ENCODE results near the gene PKP3. TPM values are rescaled to one million over a fixed set of nuclear protein-coding genes. Genes with fewer than 3 reads are reported as not detected.

PKP3 gene
- total RNA-seq, 2 donors from 2014 or later = 2.0 to 5.9 TPM

DNA sequence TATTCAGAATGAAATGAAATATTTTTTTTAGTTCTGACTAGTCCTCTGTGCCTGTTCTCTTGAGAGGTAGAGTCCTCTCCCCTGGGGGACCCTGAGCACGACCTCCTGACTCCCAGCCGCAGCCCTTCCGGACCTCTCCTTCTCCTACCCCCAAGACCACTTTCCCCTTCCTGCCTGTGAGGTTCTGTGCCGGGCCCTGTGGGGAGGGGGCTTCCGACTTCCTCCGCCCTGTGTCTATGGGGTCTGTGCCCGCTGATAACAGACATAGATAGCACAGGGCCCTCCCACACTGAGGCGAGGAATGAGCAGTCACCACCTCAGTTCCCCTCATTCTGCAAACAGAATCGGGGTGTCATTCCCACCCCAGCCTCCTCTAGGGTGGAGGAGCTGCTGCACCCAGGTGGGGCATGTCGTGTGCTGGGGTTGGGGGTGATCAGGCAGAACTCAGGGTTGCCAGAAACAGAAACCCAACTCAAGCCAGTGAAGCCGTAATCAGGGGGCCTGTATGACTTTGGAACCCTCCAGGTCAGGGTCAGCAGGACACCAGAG lies 11.9 kb upstream of the PKP3 start:
- H3K4me3 ChIP-seq = no peak overlapping the region
- no peak overlapping the region for H3K27ac ChIP-seq
- no peaks in the 10 kb centered on the region for H3K36me3 ChIP-seq
- peaks cover 3% of the 10 kb centered on the region for H3K9me3 ChIP-seq
- DNase-seq (ENCODE audit: low spot score) = no peak
- TF ChIP-seq, protein P1, sequence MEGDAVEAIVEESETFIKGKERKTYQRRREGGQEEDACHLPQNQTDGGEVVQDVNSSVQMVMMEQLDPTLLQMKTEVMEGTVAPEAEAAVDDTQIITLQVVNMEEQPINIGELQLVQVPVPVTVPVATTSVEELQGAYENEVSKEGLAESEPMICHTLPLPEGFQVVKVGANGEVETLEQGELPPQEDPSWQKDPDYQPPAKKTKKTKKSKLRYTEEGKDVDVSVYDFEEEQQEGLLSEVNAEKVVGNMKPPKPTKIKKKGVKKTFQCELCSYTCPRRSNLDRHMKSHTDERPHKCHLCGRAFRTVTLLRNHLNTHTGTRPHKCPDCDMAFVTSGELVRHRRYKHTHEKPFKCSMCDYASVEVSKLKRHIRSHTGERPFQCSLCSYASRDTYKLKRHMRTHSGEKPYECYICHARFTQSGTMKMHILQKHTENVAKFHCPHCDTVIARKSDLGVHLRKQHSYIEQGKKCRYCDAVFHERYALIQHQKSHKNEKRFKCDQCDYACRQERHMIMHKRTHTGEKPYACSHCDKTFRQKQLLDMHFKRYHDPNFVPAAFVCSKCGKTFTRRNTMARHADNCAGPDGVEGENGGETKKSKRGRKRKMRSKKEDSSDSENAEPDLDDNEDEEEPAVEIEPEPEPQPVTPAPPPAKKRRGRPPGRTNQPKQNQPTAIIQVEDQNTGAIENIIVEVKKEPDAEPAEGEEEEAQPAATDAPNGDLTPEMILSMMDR (IDR thresholded peaks at IDR 0.05) = no peak
- H3K27me3 ChIP-seq (replicated peaks; ENCODE audit: insufficient read depth) = no peaks in the 10 kb centered on the region
- ATAC-seq (ENCODE audit: insufficient number of reproducible peaks, low FRiP score, low read depth) = no peak
- no peaks in the 10 kb centered on the region for H3K4me1 ChIP-seq (ENCODE audit: control insufficient read depth in 1 of 2, low read depth in 2 of 2)

DNA sequence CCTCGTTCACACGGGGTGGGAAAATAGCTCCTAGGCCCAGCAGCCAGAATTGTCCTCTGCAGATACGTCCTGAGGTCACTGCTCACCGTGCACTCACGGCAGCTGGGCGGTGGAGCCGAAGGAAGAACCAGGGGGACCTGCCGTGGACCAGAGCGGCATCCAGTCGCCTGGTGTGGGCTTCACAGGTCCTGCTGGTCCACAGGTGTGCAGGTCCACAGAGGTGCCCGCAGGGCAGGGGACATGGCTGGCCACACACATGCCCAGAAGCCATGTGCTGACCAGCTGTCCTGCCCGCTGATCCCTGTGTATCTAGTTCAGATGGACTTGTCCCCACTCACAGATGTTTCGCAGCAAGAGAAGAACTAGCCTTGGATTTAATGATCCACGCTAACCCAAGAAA lies 10.6 kb upstream of the PKP3 start:
- H3K27ac ChIP-seq = no peak overlapping the region
- H3K4me3 ChIP-seq = no peak overlapping the region
- H3K9me3 ChIP-seq = peaks cover 3% of the 10 kb centered on the region
- no peaks in the 10 kb centered on the region for H3K4me1 ChIP-seq (ENCODE audit: control insufficient read depth in 1 of 2, low read depth in 2 of 2)
- TF ChIP-seq, protein P1 (IDR thresholded peaks at IDR 0.05) = no peak
- H3K27me3 ChIP-seq (replicated peaks; ENCODE audit: insufficient read depth) = no peaks in the 10 kb centered on the region
- DNase-seq (ENCODE audit: low spot score) (no peak), ATAC-seq (ENCODE audit: insufficient number of reproducible peaks, low FRiP score, low read depth) (no peak)
- H3K36me3 ChIP-seq = no peaks in the 10 kb centered on the region

DNA sequence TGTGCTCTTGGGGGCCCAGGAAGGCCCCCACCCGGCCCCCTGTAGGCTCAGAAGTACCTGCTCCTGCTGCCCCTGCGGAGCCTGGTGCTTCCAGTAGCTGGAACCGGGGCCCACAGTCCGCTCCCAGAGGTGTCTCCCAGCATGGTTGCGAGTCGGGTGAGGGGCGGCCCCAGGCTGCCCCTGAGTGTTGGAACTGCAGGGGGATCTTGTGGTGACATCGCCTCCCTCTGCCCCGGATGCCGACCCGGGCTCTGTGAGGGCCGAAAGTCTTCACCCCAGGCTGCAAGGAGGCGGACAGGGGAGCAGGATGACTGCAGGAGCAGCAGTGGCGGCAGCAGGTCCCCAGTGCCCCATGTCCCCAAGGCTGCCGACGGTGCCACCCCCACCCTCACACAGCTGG lies 9.5 kb upstream of the PKP3 start:
- TF ChIP-seq, protein P1 (IDR thresholded peaks at IDR 0.05) = no peak
- ATAC-seq (ENCODE audit: insufficient number of reproducible peaks, low FRiP score, low read depth) (no peak), DNase-seq (ENCODE audit: low spot score) (no peak)
- no peaks in the 10 kb centered on the region for H3K36me3 ChIP-seq
- H3K9me3 ChIP-seq = peaks cover 3% of the 10 kb centered on the region
- H3K27ac ChIP-seq = no peak overlapping the region
- no peaks in the 10 kb centered on the region for H3K27me3 ChIP-seq (replicated peaks; ENCODE audit: insufficient read depth)
- no peak overlapping the region for H3K4me3 ChIP-seq
- H3K4me1 ChIP-seq (ENCODE audit: control insufficient read depth in 1 of 2, low read depth in 2 of 2) = no peaks in the 10 kb centered on the region

DNA sequence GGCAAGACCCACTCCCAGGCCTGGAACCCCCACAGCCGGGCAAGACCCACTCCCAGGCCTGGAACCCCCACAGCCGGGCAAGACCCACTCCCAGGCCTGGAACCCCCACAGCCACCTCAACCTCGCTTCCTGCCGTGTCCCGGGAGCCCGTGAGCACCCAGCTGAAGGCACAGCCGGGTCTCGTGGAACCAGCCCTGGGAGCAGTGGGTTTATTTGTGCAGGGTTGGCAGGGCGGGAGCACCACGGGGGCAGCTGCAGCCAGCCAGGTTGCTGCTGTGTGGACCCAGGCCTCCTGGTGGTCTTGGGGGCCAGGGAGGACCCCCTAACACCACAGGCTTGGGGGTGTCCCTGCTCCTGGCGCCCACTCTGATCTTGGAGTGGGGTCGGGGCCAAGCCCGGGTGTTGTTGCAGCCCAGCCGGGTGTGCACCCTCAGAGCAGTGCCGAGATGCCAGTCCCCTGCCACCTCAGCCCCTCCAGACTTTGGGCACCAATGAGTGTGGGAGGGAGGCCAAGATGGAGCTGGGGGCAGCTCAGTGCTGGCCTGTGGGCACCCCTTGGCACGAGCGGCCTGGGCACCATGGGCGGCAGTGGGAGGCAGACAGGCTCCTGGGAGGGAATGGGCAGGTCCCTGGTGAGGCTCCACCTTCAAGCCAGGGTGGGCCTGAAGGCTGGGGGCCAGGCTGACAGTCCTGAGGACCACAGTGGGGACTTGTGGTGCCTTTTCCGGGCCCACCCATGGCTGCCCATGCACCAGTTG lies 8.2 kb upstream of the PKP3 start:
- Histone ChIP-seq H3K4me1 (ENCODE audit: control insufficient read depth in 1 of 2, low read depth in 2 of 2) (no peaks in the 10 kb centered on the region), H3K27ac (no peak overlapping the region), H3K4me3 (no peak overlapping the region), H3K9me3 (peaks cover 3% of the 10 kb centered on the region), H3K27me3 (replicated peaks; ENCODE audit: insufficient read depth) (no peaks in the 10 kb centered on the region), H3K36me3 (no peaks in the 10 kb centered on the region)
- TF ChIP-seq, protein P1 (IDR thresholded peaks at IDR 0.05) = no peak
- DNase-seq (ENCODE audit: low spot score) = no peak
- no peak for ATAC-seq (ENCODE audit: insufficient number of reproducible peaks, low FRiP score, low read depth)

DNA sequence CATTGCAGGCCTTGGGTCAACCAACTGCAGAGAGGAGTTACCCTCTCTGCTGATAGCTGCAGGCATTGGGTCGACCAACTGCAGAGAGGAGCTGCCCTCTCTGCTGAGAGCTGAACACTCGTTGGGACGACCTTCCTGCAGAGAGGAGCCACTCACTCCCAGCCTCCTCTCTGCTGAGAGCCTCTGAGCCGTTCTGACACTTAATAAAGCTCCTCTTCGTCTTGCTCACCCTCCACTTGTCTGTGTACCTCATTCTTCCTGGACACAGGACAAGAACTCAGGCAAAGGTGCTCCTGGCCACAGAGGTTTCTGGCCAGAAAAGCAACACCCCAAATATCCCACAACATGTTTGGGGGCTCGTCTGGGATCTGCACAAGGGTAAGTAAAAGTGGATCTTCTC lies 7.5 kb upstream of the PKP3 start:
- Histone ChIP-seq H3K4me1 (ENCODE audit: control insufficient read depth in 1 of 2, low read depth in 2 of 2) (no peaks in the 10 kb centered on the region), H3K9me3 (peaks cover 3% of the 10 kb centered on the region), H3K27ac (no peak overlapping the region), H3K27me3 (replicated peaks; ENCODE audit: insufficient read depth) (no peaks in the 10 kb centered on the region), H3K36me3 (no peaks in the 10 kb centered on the region), H3K4me3 (no peak overlapping the region)
- TF ChIP-seq, protein P1 (IDR thresholded peaks at IDR 0.05) = no peak
- ATAC-seq (ENCODE audit: insufficient number of reproducible peaks, low FRiP score, low read depth) (no peak), DNase-seq (ENCODE audit: low spot score) (no peak)

Data from thoracic aorta (tissue), 2 donors.